ENCODE results near the gene MYO9B. TPM values are rescaled to one million over a fixed set of nuclear protein-coding genes. Genes with fewer than 3 reads are reported as not detected.

The MYO9B gene
- total RNA-seq, 1 experiment from 2014 or later, result 39.9 TPM

DNA sequence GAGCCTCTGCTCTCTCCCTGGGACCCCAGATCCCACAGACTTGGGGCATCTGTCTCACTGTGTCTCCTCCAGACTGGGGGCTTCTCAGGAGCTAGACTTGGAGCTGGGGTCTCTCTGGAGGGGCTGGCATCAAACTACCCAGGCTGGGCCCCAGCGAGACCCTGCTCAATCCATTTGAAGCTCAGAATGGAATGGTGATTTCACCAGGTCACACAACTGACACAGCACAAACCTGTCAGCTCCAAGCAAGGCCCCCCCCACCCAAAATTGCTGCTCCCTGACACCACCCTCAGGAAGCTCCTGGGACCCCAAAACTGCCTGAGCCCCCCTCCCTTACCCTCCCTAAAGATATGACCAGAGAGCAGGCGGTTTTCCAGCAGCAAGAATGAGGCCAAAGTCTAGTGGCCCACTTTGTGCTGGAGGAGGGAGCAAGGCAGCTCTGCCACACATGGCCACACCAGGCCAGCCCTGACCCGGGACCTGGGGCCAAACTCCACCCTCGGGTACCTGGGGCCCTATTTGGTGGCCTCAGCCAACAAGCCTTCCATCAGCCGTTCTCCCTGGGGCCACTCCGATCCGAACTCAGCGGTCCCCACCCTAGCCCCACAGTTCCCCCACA, 167.7 kb downstream of the MYO9B start:
- Histone ChIP-seq H3K27ac (no peak overlapping the region), H3K4me1 (replicated peaks) (peaks cover 30% of the 10 kb centered on the region), H3K36me3 (peaks cover 12% of the 10 kb centered on the region), H3K9me3 (replicated peaks) (no peaks in the 10 kb centered on the region; the same call in 1 of the 2 replicates), H3K27me3 (replicated peaks) (no peaks in the 10 kb centered on the region), H3K4me3 (peak overlapping the region; percentile 89)
- DNase-seq (ENCODE audit: low read depth in 1 of 2, low spot score in 2 of 2), result no peak

- Histone ChIP-seq H3K9me3 (replicated peaks) (no peaks in the 10 kb centered on the region; the same call in 1 of the 2 replicates), H3K4me3 (peak overlapping the region; percentile 89), H3K4me1 (replicated peaks) (peaks cover 30% of the 10 kb centered on the region), H3K27ac (no peak overlapping the region), H3K27me3 (replicated peaks) (no peaks in the 10 kb centered on the region), H3K36me3 (peaks cover 8% of the 10 kb centered on the region; the same call in 1 of the 2 replicates)
- peak in 1 of 2 experiments; percentile 27 for DNase-seq (ENCODE audit: low read depth in 1 of 2, low spot score in 2 of 2)
Observed at GRCh38 chr19:17243830-17244617, 168.4 kb downstream of the MYO9B start.

- no peak overlapping the region for H3K27ac ChIP-seq
Observed at GRCh38 chr19:17244618-17245534, 169.3 kb downstream of the MYO9B start.

GRCh38 chr19:17245535-17245984, 170.0 kb downstream of the MYO9B start, which contains the start of gene NR2F6:
Gene NR2F6, minus strand, starts transcription at chr19:17245919. Its CDS starts 699 bp downstream, at chr19:17245220.
- Histone ChIP-seq H3K27ac (peak within 1 kb of the TSS; percentile 44; the same call in 1 of the 2 replicates), H3K36me3 (peaks cover 5% of the 10 kb centered on the region; the same call in 1 of the 2 replicates), H3K4me1 (replicated peaks) (peaks cover 33% of the 10 kb centered on the region), H3K9me3 (replicated peaks) (no peaks in the 10 kb centered on the region; the same call in 1 of the 2 replicates), H3K4me3 (peak within 1 kb of the TSS; percentile 89), H3K27me3 (replicated peaks) (no peaks in the 10 kb centered on the region)
- DNase-seq (ENCODE audit: low read depth in 1 of 2, low spot score in 2 of 2), result no peak

More at GRCh38 chr19:17244618-17245534, 169.3 kb downstream of the MYO9B start:
- H3K4me1 ChIP-seq (replicated peaks), result peaks cover 33% of the 10 kb centered on the region
- no peak for DNase-seq (ENCODE audit: low read depth in 1 of 2, low spot score in 2 of 2)
- H3K27me3 ChIP-seq (replicated peaks), result no peaks in the 10 kb centered on the region
- H3K36me3 ChIP-seq, result peaks cover 5% of the 10 kb centered on the region; the same call in 1 of the 2 replicates
- H3K4me3 ChIP-seq, result peak overlapping the region; percentile 89
- H3K9me3 ChIP-seq (replicated peaks), result no peaks in the 10 kb centered on the region; the same call in 1 of the 2 replicates

DNA sequence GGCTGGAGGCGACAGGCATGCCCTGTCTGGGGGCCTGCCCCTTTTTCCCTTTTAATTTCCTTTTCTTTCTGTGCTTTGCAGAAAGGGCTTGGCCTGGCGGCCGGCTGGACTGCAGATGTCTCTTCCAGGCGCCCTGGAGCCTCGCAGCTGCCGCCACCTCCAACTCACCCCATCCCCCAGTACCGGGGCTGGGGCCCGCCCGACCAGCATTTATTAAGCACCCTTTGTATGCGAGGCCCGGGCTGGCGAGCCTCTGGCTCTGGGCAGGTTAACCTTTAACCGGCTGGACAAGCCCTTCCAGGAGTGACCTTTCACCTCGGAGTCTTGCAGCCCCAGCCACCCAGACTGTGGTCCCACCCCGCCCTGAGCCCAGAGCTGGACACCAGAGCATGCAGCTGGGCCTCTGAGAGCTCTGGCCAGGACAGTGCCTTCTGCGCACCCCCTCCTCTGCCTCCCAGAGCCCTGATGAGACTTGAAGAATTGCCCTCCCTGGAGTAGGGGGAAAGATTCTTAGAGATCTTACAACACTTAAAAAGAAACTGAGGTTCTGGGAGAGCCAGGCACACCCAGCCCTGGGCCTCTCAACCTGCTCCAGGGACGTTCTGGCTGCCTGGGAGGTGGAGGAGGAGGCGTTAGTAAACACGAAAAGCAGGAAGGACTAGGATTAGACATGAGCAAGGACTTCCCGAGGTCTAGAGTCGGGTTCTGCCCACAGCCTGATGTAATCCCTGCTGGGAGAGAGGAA, 171.3 kb downstream of the MYO9B start:
- Histone ChIP-seq H3K27ac (no peak overlapping the region), H3K9me3 (replicated peaks) (no peaks in the 10 kb centered on the region; the same call in 1 of the 2 replicates), H3K4me3 (peak overlapping the region; percentile 39), H3K36me3 (peaks cover 5% of the 10 kb centered on the region; the same call in 1 of the 2 replicates), H3K27me3 (replicated peaks) (no peaks in the 10 kb centered on the region), H3K4me1 (replicated peaks) (peaks cover 33% of the 10 kb centered on the region)
- no peak for DNase-seq (ENCODE audit: low read depth in 1 of 2, low spot score in 2 of 2)

- no peak overlapping the region for H3K4me3 ChIP-seq
- no peaks in the 10 kb centered on the region for H3K27me3 ChIP-seq (replicated peaks)
- H3K27ac ChIP-seq, result no peak overlapping the region
- DNase-seq (ENCODE audit: low read depth in 1 of 2, low spot score in 2 of 2), result no peak
- H3K36me3 ChIP-seq, result peaks cover 5% of the 10 kb centered on the region; the same call in 1 of the 2 replicates
- no peaks in the 10 kb centered on the region; the same call in 1 of the 2 replicates for H3K9me3 ChIP-seq (replicated peaks)
- H3K4me1 ChIP-seq (replicated peaks), result peaks cover 32% of the 10 kb centered on the region
Observed at GRCh38 chr19:17248011-17248776, 172.6 kb downstream of the MYO9B start.

DNA sequence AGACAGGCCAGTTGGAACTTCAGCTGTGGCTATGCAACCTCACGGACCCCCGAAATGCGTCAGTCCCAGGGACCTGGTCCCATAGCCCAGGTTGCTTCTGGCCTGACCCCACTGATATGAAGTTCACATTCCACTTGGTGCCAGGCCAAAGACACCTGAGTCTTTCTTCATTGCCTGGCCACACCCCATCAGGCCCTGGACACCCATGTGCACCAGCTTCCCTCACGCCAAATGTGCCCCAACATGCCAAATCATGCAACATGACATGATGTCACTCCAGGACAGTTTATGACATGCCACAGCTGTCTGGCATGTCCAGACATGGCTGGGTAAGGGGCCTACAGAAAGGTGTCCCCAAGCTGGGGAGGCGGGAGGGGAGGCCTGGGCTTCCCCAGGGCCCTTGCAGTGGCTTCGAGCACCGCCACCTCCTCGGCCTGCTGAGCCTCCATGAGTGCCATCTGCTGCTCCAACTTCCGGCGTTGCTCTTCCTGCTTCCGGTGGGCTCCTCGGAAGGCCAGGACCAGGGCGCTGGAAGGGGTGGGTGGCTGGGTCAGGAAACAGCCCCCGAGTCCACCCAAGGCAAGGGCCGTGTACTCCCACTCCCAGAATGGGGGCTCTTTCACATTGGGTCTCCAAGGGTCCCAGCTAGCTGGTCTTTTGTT, 174.4 kb downstream of the MYO9B start:
- H3K27ac ChIP-seq, result no peak overlapping the region

GRCh38 chr19:17254636-17255035, 179.1 kb downstream of the MYO9B start:
- no peaks in the 10 kb centered on the region for H3K27me3 ChIP-seq (replicated peaks)

More for the DNA sequence above, 174.4 kb downstream of the MYO9B start:
- no peaks in the 10 kb centered on the region for H3K27me3 ChIP-seq (replicated peaks)
- no peak for DNase-seq (ENCODE audit: low read depth in 1 of 2, low spot score in 2 of 2)
- H3K4me3 ChIP-seq, result no peak overlapping the region
- peaks cover 17% of the 10 kb centered on the region for H3K4me1 ChIP-seq (replicated peaks)
- no peaks in the 10 kb centered on the region; the same call in 1 of the 2 replicates for H3K9me3 ChIP-seq (replicated peaks)
- peaks cover under 1% of the 10 kb centered on the region; the same call in 1 of the 2 replicates for H3K36me3 ChIP-seq

GRCh38 chr19:17255150-17255621, 179.6 kb downstream of the MYO9B start:
- no peak for DNase-seq (ENCODE audit: low read depth in 1 of 2, low spot score in 2 of 2)
- H3K27me3 ChIP-seq (replicated peaks), result no peaks in the 10 kb centered on the region
- H3K4me1 ChIP-seq (replicated peaks), result no peaks in the 10 kb centered on the region
- no peaks in the 10 kb centered on the region for H3K9me3 ChIP-seq (replicated peaks)
- H3K36me3 ChIP-seq, result no peaks in the 10 kb centered on the region
- no peak overlapping the region for H3K4me3 ChIP-seq
- H3K27ac ChIP-seq, result no peak overlapping the region

More at GRCh38 chr19:17254636-17255035, 179.1 kb downstream of the MYO9B start:
- H3K4me3 ChIP-seq, result no peak overlapping the region
- no peaks in the 10 kb centered on the region for H3K9me3 ChIP-seq (replicated peaks)
- no peaks in the 10 kb centered on the region for H3K4me1 ChIP-seq (replicated peaks)
- H3K27ac ChIP-seq, result no peak overlapping the region
- DNase-seq (ENCODE audit: low read depth in 1 of 2, low spot score in 2 of 2), result no peak
- no peaks in the 10 kb centered on the region for H3K36me3 ChIP-seq

- Histone ChIP-seq H3K36me3 (no peaks in the 10 kb centered on the region), H3K27me3 (replicated peaks) (no peaks in the 10 kb centered on the region), H3K4me3 (no peak overlapping the region), H3K27ac (no peak overlapping the region), H3K4me1 (replicated peaks) (no peaks in the 10 kb centered on the region), H3K9me3 (replicated peaks) (no peaks in the 10 kb centered on the region)
- no peak for DNase-seq (ENCODE audit: low read depth in 1 of 2, low spot score in 2 of 2)
Observed at GRCh38 chr19:17256130-17256529, 180.6 kb downstream of the MYO9B start.

DNA sequence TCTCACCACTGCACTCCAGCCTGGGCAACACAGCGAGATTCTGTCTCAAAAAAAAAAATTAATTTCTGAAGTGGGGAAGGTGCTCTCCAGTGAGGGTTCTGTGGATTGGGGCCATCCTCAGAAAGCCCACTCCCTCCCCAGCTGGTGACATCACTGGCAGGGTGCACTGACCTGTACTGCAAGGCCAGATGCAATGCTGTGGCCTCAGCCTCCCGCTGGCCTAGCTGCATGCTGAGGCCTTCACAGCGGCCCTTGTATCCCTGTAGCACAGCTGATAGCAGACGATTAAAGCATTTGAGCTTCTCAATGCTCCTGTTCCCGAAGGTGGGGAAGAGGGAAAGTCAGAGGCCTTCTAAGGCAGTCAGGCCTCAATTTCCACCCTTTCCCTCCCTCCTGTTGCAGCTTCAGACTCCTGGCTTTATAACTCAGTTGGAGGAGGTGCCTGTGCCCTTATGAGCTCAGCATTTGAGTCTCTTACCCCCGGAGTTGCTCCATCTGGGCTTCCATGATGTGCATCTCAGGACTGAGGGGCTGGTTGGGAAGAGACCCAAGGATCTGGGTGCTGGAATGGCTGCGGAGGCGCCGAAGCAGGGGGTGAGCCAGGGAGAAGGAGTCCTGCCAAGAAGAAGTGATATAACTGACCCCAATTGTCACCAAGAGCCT, 183.7 kb downstream of the MYO9B start:
- H3K9me3 ChIP-seq (replicated peaks), result no peaks in the 10 kb centered on the region
- DNase-seq (ENCODE audit: low read depth in 1 of 2, low spot score in 2 of 2), result no peak
- H3K27me3 ChIP-seq (replicated peaks), result no peaks in the 10 kb centered on the region
- H3K36me3 ChIP-seq, result no peaks in the 10 kb centered on the region
- no peak overlapping the region for H3K27ac ChIP-seq
- no peaks in the 10 kb centered on the region for H3K4me1 ChIP-seq (replicated peaks)
- H3K4me3 ChIP-seq, result no peak overlapping the region

Measured in SJSA1 (cell line).